Subcutaneous adipose tissue (tissue), 4 donors: Measurements from ENCODE around the gene SDCCAG8. TPM values are rescaled to one million over a fixed set of nuclear protein-coding genes. Genes with fewer than 3 reads are reported as not detected.

ENCODE experiments used
- total RNA-seq, 4 donors: library from RNA; depleted of rRNA; stranded (reverse); fragments of >200 nt; gene quantifications; one replicate each; pipeline ENCODE4 v1.1.0, GENCODE V29; 2016
- TF ChIP-seq, protein P1 (sequence below): fragments of 450-650 bp; IDR thresholded peaks from one replicate; pipeline ENCODE4 v1.5.1; 2016; ENCODE audit warnings: low read depth, mild to moderate bottlenecking, control low read depth, antibody characterized with exemption, moderate library complexity

Gene SDCCAG8
- total RNA-seq, 4 donors from 2014 or later, result 44.6 to 74.5 (median 51.9) TPM

DNA sequence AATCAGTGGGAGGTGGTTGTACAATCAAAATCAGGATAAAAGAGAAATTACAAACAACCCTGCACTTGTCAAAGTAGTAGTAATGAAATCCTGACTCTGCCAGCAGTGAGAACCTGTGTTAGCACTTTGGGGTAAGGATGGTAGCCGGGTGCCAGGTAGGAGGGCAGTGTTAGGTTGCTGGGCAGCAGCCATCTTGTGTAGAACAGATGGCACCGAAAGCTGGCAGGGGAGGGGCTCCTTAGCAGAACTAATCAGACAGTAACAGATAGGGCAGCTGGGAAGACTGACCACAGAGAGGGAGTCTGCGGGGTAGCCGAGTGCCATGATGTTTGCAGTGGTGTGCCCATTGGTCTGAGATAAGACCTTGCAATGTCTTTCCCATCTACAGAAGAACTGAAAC is 137.3 kb downstream of the SDCCAG8 start:
- TF ChIP-seq, protein P1, sequence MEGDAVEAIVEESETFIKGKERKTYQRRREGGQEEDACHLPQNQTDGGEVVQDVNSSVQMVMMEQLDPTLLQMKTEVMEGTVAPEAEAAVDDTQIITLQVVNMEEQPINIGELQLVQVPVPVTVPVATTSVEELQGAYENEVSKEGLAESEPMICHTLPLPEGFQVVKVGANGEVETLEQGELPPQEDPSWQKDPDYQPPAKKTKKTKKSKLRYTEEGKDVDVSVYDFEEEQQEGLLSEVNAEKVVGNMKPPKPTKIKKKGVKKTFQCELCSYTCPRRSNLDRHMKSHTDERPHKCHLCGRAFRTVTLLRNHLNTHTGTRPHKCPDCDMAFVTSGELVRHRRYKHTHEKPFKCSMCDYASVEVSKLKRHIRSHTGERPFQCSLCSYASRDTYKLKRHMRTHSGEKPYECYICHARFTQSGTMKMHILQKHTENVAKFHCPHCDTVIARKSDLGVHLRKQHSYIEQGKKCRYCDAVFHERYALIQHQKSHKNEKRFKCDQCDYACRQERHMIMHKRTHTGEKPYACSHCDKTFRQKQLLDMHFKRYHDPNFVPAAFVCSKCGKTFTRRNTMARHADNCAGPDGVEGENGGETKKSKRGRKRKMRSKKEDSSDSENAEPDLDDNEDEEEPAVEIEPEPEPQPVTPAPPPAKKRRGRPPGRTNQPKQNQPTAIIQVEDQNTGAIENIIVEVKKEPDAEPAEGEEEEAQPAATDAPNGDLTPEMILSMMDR, result no peak

DNA sequence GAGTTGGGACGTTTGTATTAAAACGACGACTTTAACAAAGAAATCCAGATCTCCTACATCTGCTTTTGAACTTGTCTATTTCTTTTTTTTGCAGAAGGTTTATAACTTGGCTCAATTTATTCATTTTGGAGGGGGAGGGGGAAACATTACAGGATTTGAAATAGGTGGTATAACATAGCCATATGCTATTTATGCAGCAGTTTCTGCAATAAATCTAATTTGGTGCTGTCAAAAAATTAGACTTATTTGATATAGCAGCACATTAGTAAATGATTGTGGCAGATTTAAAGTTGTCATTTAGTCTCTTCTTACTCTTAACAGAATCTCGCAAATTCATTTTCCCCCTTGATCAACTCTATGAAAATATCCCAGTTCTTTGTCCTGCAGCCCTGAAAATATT is 138.2 kb downstream of the SDCCAG8 start:
- TF ChIP-seq, protein P1, result no peak

DNA sequence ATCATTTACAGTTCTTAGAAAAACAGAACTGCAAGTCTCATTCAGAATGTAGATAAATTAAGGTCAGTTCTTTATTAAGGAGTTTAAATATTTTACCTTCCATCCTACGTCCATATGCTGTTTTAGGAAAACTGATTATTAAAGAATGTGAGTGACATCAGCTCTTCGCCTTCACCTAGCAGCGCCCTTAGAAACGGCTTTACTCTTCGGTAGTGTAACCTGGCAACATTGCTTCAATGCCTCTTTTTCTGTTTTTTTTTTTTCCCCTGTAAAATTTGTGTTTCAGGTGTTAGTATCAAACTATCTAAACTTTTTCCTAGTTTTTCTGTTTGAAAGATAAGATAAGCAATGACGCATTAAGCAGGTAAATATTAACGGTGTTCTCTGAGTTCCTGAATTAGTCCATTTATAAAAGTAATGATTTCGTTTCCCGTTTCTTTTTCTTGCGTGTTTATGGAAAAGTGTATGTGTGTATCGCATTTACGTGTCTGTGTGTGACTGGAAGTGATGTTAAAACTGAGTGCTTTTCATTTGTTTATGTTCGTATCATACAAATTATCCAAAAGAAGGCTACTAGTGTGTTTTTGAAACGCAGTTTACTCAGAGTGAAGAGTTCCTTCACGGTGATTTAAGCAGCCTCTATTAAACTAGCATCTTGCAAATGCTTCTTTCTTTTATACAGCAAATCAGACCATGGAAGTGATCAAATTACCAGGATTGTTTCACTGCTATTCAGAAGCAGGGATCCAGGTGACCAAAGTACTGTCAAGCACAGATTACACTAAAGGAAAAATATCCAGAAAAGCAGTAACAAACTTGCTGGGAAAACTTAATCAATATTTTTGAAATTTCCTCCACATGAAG is 139.0 kb downstream of the SDCCAG8 start:
- TF ChIP-seq, protein P1, result no peak

DNA sequence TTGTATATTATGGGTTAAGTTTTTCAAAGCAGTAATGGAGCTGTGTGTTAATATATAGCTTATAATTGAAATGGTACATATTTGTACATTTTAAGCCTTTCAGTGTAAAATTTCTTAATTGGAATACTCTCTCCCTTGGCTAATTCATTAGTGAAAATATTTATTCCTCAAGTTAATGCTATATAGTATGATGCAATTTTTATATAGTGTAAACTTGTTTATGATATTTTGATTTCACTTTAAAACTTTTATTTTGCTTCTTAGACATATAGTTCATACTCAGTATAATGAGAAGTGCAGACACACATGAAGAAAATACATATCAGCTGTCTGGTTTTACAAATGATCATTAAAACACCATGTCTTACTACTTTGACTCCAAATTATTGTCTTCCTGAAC is 140.6 kb downstream of the SDCCAG8 start:
- TF ChIP-seq, protein P1, result no peak

DNA sequence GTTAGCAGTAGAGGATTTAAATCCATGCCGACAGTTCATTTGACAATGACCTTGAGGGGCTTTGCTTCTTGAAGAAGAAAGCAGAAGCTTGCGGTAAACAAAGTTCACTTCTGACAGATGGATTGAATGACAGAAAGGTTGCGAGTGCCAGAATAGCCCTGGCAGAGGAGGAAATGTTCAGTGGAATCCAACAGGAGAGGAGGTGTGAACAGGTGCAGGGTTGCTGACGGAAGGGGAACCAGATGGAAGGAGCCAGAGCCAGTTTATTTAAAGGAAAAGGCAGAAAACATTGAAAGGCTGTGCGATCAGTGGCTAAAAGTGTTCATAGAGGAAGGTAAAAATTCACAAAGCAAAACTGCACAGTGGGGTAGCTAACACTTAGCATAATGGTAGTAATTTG is 141.0 kb downstream of the SDCCAG8 start:
- TF ChIP-seq, protein P1, result no peak

DNA sequence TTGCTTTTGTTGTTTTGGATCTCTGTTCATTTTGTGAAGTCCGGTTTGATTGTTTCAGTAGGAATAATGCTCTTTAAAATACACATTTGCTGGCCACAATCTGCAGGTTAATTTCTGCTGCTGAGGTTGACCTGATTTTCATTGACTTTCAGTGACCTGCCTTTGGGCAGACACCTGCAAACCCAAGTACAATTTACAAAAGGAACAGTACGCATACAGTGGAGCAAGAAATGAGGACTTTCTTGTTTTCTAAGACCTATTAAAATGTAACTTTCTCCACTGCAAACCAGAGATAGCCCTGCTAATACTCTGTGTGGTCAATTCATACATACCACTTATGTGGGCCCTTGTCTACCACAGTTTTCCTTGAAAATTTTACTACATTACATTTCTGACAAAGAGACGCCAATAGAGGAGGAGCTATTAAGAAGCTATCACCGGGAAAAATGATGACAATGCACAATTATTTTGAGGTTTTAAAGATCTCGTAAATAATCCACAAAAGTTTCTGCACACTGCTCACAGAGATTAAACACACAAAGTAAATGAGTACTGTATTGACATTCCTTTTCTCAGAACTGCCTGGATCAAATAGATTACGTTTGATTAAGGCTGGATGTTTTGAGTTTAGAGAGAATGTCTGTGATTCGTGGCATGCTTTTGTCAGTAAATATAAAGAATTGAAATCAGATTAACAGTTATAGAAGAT is 141.9 kb downstream of the SDCCAG8 start:
- TF ChIP-seq, protein P1, result no peak

DNA sequence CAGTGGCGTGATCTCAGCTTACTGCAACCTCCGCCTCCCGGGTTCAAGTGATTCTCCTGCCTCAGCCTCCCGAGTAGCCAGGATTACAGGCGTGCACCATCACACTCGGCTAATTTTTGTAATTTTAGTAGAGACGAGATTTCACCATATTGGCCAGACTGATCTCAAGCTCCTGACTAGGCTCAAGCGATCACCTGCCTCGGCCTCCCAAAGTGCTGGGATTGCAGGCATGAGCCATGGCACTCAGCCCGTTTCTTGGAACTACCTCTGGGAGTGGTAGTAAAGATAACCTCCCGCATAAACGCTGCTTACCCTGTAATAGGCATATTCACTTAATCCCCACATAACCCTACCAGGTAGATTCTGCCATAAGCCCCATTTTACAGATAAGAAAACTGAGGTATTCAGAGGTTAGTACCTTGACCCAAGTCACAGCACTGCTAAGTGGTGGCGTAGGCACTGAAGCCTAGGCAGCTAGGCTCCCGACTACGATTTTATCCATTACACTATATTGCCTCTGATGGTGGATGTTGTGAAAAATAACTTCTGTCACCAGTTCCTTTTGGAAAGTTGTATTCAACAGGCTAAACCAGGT is 143.8 kb downstream of the SDCCAG8 start:
- TF ChIP-seq, protein P1, result no peak
